Measurements from ENCODE around the gene ICA1. TPM values are rescaled to one million over a fixed set of nuclear protein-coding genes. Genes with fewer than 3 reads are reported as not detected.
A peak's percentile ranks its signal among the peaks of the same experiment; 100 is the strongest.

The ICA1 gene
- total and polyA plus RNA-seq, 12 donors: 29.5 to 92.1 (median 56.8) TPM

DNA sequence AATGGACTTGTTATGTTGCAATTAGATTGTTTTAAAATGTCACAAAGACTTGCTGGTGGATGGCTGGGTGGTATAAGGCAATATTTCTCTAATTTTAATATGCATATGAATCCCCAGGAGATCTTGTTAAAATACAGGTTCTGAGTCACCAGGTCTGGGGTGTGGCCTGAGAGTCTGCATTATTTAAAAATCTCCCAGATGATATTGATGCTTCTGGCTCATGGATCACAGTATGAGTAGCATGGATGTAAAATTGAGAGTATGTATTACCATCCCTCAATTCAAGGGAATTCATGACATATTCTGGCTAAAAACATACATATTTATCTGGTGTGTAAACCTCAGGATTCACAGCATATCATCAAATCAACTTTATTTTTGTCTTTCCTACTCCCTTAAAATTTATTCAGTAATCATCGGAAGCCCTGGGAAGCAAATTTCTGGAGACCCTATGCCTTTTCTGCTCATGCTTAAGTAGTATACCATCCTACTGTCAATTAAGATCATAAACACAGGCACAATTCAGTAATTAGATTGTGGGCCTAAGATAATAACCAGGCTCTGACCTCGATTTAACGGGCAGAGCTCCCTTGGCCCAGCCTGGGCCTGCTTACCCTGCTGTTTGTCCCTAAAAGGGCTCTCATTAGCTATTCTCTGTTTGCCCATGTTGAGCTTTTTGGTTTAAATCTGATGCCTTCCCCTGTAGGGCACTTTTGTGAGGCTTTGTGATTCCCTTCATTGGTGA lies 29.6 kb upstream of the ICA1 start:
- peak overlapping the region in 2 of 10 donors; percentile 10 to 33 for H3K27ac ChIP-seq
- H3K9me3 ChIP-seq: no peaks in the 10 kb centered on the region
- WGBS, 2 donors: 88 to 89% methylated on average over 3 of the region's 3 CpGs
- H3K4me3 ChIP-seq: no peak overlapping the region
- H3K36me3 ChIP-seq: no peaks in the 10 kb centered on the region
- DNase-seq (no peak), ATAC-seq (no peak)
- TF ChIP-seq, protein P1, sequence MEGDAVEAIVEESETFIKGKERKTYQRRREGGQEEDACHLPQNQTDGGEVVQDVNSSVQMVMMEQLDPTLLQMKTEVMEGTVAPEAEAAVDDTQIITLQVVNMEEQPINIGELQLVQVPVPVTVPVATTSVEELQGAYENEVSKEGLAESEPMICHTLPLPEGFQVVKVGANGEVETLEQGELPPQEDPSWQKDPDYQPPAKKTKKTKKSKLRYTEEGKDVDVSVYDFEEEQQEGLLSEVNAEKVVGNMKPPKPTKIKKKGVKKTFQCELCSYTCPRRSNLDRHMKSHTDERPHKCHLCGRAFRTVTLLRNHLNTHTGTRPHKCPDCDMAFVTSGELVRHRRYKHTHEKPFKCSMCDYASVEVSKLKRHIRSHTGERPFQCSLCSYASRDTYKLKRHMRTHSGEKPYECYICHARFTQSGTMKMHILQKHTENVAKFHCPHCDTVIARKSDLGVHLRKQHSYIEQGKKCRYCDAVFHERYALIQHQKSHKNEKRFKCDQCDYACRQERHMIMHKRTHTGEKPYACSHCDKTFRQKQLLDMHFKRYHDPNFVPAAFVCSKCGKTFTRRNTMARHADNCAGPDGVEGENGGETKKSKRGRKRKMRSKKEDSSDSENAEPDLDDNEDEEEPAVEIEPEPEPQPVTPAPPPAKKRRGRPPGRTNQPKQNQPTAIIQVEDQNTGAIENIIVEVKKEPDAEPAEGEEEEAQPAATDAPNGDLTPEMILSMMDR (IDR thresholded peaks at IDR 0.05): no peak
- intact Hi-C loops (cut with DNase I): loop anchor here in 3 of 10 donors (5.0 to 10.0 kb wide), 4 partner anchors 59 to 867 kb away; no protein-coding TSS in a partner anchor
- H3K4me1 ChIP-seq: peaks cover 0 to 23% (median 0%) of the 10 kb centered on the region in 9 donors
- no peaks in the 10 kb centered on the region for H3K27me3 ChIP-seq

DNA sequence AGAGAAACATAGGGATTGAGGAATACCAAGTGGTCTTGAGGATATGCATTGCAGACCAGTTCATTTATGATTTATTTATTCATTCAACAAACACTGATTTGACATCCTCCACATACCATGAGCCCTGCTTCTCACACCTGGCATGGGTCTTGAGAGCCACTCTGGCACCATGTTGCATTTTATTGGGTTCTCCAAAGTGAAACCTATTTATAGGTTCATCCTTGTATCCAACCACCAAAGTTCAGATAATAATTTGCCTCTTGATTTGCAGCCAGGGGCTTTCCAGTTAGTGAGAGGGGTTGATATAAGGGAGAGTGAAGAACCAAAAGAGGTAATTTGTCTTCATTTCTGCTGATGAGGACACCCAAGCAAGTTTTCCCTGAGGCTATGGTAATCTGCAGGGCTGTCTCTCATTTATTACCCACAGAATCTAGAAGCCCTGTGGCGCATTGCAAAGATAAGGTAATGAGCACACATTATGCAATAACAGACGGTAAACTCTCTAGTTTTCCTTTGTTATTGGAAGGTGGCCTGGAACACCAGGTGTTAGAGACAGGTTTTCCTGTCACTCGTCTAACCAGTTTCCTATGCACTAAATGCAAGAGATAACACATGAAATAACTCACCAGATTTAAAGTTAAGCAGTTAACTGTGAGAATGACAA lies 28.8 kb upstream of the ICA1 start:
- peak in 2 of 8 donors; percentile 70 to 90 for ATAC-seq
- Histone ChIP-seq H3K9me3 (no peaks in the 10 kb centered on the region), H3K4me1 (peaks cover 0 to 23% (median 0%) of the 10 kb centered on the region in 9 donors), H3K27me3 (no peaks in the 10 kb centered on the region), H3K36me3 (no peaks in the 10 kb centered on the region), H3K4me3 (no peak overlapping the region), H3K27ac (peak overlapping the region in 2 of 10 donors; percentile 12 to 33)
- TF ChIP-seq, protein P1 (IDR thresholded peaks at IDR 0.05): no peak
- WGBS, 2 donors: 21 to 34% methylated on average over 3 of the region's 3 CpGs
- intact Hi-C loops (cut with DNase I): loop anchor here in 3 of 10 donors (5.0 to 10.0 kb wide), 4 partner anchors 58 to 866 kb away; no protein-coding TSS in a partner anchor
- no peak for DNase-seq

- Histone ChIP-seq H3K4me3 (no peak overlapping the region), H3K27me3 (no peaks in the 10 kb centered on the region), H3K36me3 (no peaks in the 10 kb centered on the region), H3K27ac (peak overlapping the region in 7 of 10 donors; percentile 63 to 90 (median 86)), H3K9me3 (no peaks in the 10 kb centered on the region), H3K4me1 (peaks cover 0 to 45% (median 6%) of the 10 kb centered on the region in 9 donors)
- ATAC-seq: no peak
- intact Hi-C loops (cut with DNase I): loop anchor here in 2 of 10 donors (5.0 to 10.0 kb wide), 3 partner anchors 54 to 691 kb away; no protein-coding TSS in a partner anchor
- TF ChIP-seq, protein P1 (IDR thresholded peaks at IDR 0.05): no peak
- 78 to 94% methylated on average over 1 to 2 of the region's 2 CpGs for WGBS, 2 donors
- no peak for DNase-seq
Observed at GRCh38 chr7:8286118-8286517, 24.2 kb upstream of the ICA1 start.

DNA sequence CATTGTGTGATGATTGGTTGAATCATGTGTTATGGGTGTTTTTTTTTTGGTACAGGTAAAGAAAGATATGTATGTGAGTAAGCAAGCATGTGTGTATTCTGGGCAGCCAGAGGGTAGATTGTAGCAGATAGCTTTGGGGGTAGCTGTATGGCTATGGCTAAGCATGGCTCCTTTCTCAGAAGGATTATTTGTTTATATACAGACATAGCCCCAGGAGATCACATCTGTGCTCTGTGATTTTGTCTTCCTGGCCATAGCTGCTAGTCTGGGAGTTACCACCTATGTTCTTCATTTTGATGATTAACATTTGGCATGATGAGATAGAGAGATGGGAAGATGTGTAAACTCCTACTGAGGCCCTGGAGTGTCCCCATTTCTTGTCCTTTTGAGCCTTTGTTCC lies 23.2 kb upstream of the ICA1 start:
- no peak overlapping the region for H3K4me3 ChIP-seq
- DNase-seq: no peak
- peak overlapping the region in 9 of 10 donors; percentile 44 to 90 (median 82) for H3K27ac ChIP-seq
- no peaks in the 10 kb centered on the region for H3K27me3 ChIP-seq
- ATAC-seq: no peak
- no peaks in the 10 kb centered on the region for H3K9me3 ChIP-seq
- TF ChIP-seq, protein P1 (IDR thresholded peaks at IDR 0.05): no peak
- no peaks in the 10 kb centered on the region for H3K36me3 ChIP-seq
- peaks cover 0 to 45% (median 6%) of the 10 kb centered on the region in 9 donors for H3K4me1 ChIP-seq
- intact Hi-C loops (cut with DNase I): loop anchor here in 2 of 10 donors (5.0 to 10.0 kb wide), 3 partner anchors 53 to 690 kb away; no protein-coding TSS in a partner anchor

All from heart right ventricle (tissue), 16 donors.